Ovary (tissue), 3 donors: Measurements from ENCODE around the gene TATDN2.

Experiments
- CTCF ChIP-seq, 3 donors: fragments of 450-650 bp in 2 of 3; fragments of 200-600 bp in 1 of 3; IDR thresholded peaks; one replicate each; pipeline versions ENCODE4 v1.5.1 to v1.8.0; 2016 to 2022; ENCODE audit warnings: antibody characterized with exemption in 3 of 3, mild to moderate bottlenecking in 1 of 3
- EP300 ChIP-seq: sonication (generic); formaldehyde crosslinking; IDR thresholded peaks from one replicate; pipeline ENCODE4 v1.6.1; 2017; ENCODE audit warnings: antibody characterized with exemption
- POLR2A ChIP-seq: fragments of 450-650 bp; IDR thresholded peaks from one replicate; pipeline ENCODE4 v1.6.1; 2017; ENCODE audit warnings: antibody characterized with exemption, mild to moderate bottlenecking, moderate library complexity
- donor health status: DM: no; HTN: no; CAD: no.

- no peak for TF ChIP-seq POLR2A
- TF ChIP-seq CTCF (IDR thresholded peaks at IDR 0.05) = no peak
- no peak for TF ChIP-seq EP300
Measured at GRCh38 chr3:10232137-10232536, 16.1 kb upstream of the TATDN2 start.
